ENCODE results near the gene NEDD4L. TPM values are rescaled to one million over a fixed set of nuclear protein-coding genes. Genes with fewer than 3 reads are reported as not detected.
"Not testable (repeated sequence)": the region's sequence is repeated elsewhere in the genome, so short reads cannot be mapped to it uniquely, and the experiment has no call there.

Gene NEDD4L
- total and polyA plus RNA-seq, 8 donors = 88.0 to 159 (median 95.2) TPM

GRCh38 chr18:58166278-58166844 lies 122.3 kb downstream of the NEDD4L start:
- intact Hi-C loops (cut with DNase I) = no loop called here
- H3K9me3 ChIP-seq = no peaks in the 10 kb centered on the region

GRCh38 chr18:58167073-58167472 lies 123.0 kb downstream of the NEDD4L start:
- H3K27me3 ChIP-seq = no peaks in the 10 kb centered on the region
- ATAC-seq = no peak

More at GRCh38 chr18:58166278-58166844, 122.3 kb downstream of the NEDD4L start:
- no peak overlapping the region for H3K27ac ChIP-seq
- no peaks in the 10 kb centered on the region for H3K4me1 ChIP-seq
- H3K4me3 ChIP-seq = no peak overlapping the region
- no peak for ATAC-seq
- no peak for TF ChIP-seq CTCF (IDR thresholded peaks at IDR 0.05)
- DNase-seq = no peak
- no peaks in the 10 kb centered on the region for H3K36me3 ChIP-seq
- no peaks in the 10 kb centered on the region for H3K27me3 ChIP-seq

GRCh38 chr18:58168221-58168620 lies 124.2 kb downstream of the NEDD4L start:
- intact Hi-C loops (cut with DNase I) = no loop called here
- no peaks in the 10 kb centered on the region for H3K9me3 ChIP-seq
- TF ChIP-seq CTCF (IDR thresholded peaks at IDR 0.05) = no peak

More at GRCh38 chr18:58167073-58167472, 123.0 kb downstream of the NEDD4L start:
- no peaks in the 10 kb centered on the region for H3K36me3 ChIP-seq
- no peak overlapping the region for H3K27ac ChIP-seq
- intact Hi-C loops (cut with DNase I) = no loop called here
- no peak for TF ChIP-seq CTCF (IDR thresholded peaks at IDR 0.05)
- DNase-seq = no peak
- no peak overlapping the region for H3K4me3 ChIP-seq
- no peaks in the 10 kb centered on the region for H3K9me3 ChIP-seq
- H3K4me1 ChIP-seq = no peaks in the 10 kb centered on the region

GRCh38 chr18:58168993-58169392 lies 125.0 kb downstream of the NEDD4L start:
- ATAC-seq = no peak
- Histone ChIP-seq H3K36me3 (no peaks in the 10 kb centered on the region), H3K9me3 (no peaks in the 10 kb centered on the region), H3K27ac (no peak overlapping the region), H3K4me1 (no peaks in the 10 kb centered on the region), H3K4me3 (no peak overlapping the region), H3K27me3 (no peaks in the 10 kb centered on the region)
- DNase-seq = no peak
- no peak for TF ChIP-seq CTCF (IDR thresholded peaks at IDR 0.05)
- intact Hi-C loops (cut with DNase I) = no loop called here

More at GRCh38 chr18:58168221-58168620, 124.2 kb downstream of the NEDD4L start:
- Histone ChIP-seq H3K36me3 (no peaks in the 10 kb centered on the region), H3K4me1 (no peaks in the 10 kb centered on the region), H3K27ac (no peak overlapping the region), H3K27me3 (no peaks in the 10 kb centered on the region), H3K4me3 (no peak overlapping the region)
- DNase-seq (no peak), ATAC-seq (no peak)

GRCh38 chr18:58169472-58169871 lies 125.4 kb downstream of the NEDD4L start:
- Histone ChIP-seq H3K36me3 (no peaks in the 10 kb centered on the region), H3K27ac (no peak overlapping the region), H3K9me3 (no peaks in the 10 kb centered on the region), H3K27me3 (no peaks in the 10 kb centered on the region), H3K4me1 (no peaks in the 10 kb centered on the region), H3K4me3 (no peak overlapping the region)
- DNase-seq (no peak), ATAC-seq (no peak)
- TF ChIP-seq CTCF (IDR thresholded peaks at IDR 0.05) = no peak
- intact Hi-C loops (cut with DNase I) = no loop called here

GRCh38 chr18:58170036-58170435 lies 126.0 kb downstream of the NEDD4L start:
- H3K4me1 ChIP-seq; ATAC-seq; intact Hi-C loops (cut with DNase I); H3K9me3 ChIP-seq; H3K36me3 ChIP-seq; H3K4me3 ChIP-seq; DNase-seq; H3K27me3 ChIP-seq; H3K27ac ChIP-seq: not testable (repeated sequence)

Measured in left lung (tissue), 10 donors.